HG03280 (cell line): ENCODE measurements around the gene TTC3.

Source experiments
- ATAC-seq: cut with Tn5 transposase; IDR thresholded peaks from one replicate; pipeline ENCODE4 v1.9.1; 2021; ENCODE audit warnings: mild to moderate bottlenecking, moderate library complexity; ENCODE audit not compliant: unreplicated experiment

The TTC3 gene

DNA sequence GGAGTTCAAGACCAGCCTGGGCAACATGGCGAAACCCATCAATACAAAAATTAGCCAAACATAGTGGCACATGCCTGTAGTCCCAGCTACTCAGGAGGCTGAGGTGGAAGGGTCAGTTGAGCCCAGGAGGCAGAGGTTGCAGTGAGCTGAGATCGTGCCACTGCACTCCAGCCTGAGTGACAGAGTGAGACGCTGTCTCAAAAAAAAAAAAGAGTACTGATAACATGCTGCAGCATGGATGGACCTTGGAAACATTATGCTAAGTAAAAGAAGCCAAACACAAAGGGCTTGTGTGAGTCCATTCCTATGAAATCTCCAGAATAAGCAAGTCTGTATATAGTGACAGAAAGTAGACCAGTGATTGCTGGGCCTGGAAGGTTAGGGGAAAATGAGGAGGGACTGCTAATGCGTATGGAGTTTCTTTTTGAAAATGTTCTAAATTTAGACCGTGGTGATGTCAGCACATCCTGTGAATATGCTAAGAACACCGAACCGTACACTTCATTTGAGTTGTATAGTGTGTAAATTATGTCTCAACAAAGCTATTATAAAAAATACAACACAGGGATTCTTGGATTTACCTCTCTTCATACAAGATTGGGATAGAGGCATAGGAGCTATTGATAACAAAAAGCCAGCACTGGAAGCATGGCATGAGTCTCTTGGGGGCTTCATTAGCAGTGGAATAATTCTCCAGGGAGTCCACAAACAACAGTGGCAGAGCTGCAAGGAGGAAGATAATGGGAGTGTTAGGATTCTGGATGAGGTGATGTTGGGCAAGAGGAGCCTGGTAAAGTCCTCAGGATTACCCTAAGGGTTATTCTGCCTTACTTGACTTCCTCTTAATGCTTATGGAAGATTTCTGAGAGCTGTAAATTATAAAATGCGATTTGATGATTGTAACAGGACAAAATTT, 73.5 kb downstream of the TTC3 start:
- no peak for ATAC-seq

DNA sequence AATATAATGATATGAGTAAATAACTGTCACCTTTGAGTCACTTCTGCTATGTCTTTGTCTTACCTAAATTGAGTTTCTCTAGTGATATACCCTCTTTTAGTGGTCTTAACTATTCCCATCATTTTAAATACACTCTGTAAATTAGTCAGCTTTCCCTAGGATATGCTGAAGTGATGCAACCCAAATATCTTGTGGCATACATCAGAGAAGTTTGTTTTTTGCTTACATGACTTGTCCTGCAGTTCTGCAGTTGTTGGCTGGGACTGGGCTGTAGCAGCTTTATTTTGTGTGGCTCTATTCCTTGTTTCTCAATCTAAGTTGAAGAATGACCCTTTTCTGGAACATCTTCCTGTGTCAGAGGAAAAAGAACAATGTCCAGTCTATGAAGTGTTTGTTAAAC, 76.4 kb downstream of the TTC3 start:
- no peak for ATAC-seq

DNA sequence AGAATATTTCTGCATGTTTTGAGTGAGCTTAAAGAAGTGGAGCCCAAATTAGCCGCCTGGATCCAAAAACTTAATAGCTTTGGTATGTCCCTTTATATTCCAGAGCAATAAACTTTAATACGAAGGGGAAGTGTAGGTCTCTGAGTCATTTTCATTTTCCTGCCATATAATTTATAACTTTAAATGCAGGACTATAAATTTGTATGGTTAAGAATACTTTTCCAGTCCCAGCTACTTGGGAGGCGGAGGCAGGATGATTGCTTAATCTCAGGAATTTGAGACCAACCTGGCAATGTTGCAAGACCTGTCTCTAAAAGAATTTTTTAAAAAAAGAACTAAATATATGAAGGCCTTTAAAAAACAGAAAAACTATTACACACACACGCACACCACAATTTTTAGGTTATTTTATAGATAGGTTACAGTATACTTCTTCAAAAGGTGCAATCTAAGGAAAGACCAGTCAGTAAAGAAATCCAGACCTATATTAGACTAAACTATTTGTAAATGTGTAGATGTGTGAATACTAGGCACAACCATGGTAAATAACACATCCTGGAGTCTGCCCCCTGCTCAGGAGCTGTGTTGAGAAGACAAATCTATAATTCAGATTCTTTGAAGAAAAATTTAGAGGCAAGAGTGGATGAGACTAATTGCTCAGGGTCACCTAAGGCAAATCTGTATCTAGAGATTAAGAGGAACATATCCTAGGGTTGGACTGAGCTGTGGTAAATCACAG, 80.3 kb downstream of the TTC3 start:
- ATAC-seq, result no peak

DNA sequence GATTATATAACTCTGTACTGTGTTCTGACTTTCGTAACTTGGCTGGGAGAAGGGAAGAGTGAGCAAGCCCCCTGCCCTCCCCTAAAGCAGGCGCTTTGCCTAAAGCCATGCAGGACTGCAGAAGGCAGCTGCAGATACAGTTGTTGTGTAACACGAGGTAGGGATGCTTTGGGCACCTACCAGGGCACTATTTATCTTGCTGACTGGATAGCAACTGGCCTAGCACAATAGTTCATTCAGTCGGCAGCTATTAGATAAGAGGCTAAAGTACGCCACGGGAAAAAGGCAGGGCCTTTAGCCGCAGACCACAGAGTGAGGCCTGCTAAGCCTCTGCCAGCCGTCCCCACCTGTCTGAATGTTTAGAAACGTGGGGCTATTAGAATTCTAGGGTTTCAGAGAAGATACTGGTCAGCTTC, 80.9 kb downstream of the TTC3 start:
- ATAC-seq, result no peak

DNA sequence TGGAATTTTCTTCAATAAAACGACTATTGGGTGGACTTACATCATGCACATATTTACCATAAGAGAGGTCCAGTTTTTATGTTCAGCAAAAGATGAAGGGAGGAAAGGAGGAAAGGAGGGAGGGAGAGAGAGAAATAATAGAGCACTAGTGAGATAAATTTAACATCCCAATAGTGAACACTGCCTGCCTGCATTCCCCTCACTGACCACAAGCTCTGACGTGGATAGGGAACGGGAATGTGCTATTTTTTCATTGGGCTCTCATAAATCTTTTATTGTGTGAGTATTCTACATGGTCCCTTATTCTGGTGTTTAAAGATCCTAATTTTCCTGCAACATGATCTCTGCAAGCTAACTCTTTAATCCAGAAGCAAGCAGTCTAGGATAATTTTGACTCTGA, 82.1 kb downstream of the TTC3 start:
- ATAC-seq, result no peak

DNA sequence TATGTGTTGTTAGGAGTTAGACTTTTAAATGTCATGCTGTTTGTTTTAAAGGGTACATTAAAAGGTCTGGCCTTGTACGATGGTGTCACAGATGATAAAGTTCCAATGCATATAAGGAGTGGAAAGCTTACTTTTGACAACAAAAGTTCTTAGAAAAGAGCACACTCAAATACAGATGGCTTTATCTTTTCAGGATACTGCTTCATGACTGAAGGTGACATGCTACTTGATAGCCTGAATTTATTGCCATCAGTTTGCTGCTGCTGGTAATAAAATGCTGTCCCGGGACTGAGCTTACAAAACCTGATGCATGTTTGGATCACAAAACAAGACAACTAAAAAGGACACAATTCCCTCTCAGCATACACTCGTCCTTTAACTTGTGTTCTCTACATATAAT, 84.9 kb downstream of the TTC3 start:
- ATAC-seq, result no peak

DNA sequence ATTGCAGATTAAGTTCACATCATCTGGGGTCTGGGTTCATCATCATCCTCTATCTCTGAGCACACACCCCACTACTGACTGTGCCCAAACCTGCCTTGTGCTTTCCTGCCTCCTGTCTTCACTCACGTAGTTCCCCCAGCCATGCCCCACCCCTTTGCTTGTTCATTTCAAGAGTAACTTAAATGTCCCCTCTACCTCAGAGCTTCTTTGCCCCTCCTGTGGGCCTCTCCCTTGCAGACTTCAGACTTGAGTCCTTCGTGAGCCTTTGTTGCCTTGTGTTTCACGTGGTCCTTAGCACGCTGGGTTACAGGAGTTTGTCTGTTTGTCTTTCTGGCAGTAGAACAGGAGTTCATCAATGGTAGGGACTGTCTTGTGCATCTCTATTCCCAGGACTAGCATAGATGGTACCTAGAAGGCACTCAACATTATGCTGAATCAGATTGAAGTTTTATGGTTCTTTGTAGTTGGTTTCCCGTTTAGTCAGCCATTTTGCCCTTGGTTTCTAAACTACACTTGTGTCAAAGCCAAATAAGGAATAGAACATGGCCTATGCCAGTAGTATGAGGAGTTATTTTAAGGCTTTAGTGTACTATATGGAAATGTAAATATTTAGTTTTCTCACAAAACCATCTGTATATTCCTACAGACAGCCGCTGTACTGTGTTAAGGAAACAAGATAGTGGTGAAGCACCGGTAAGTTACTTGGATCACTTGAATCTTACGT, 86.2 kb downstream of the TTC3 start:
- ATAC-seq, result no peak

DNA sequence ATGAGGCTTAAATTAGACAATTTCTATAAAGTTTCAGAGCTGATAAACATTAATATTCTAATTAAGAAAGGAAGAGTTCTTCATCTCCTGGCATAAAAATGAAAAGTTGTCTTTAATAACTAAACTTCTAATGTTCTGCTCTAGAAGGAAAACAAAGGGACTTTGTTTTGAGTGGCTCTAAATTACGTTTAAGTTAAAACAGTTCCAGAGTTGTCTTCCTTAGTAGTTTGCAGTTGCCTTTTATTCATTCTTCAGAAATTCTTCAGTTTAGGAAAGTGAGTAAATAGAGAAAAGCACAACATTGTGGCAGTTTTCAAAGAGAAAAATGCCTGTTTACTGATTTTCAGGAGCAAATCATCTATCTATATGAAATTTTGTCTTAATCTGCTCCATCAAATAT, 86.9 kb downstream of the TTC3 start:
- ATAC-seq, result no peak

DNA sequence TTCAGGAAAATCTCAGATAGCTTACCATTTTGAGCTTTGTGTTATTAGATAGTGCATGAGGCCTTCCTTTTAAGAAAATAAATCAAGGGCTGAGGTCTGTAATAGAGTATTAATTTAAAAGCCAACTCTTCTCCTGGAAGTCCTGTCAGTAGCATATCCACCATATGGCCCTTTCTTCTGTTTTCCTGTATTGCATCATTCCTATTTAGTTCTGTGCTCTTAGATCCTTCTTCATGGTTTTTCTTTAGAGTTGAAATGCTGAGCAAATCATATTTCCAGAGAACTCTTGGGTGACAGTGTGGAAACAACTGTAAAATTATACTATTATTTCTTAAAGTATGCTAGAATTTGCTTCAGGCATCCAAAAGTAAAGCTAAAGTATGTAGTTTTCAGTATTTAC, 91.7 kb downstream of the TTC3 start:
- ATAC-seq, result no peak

DNA sequence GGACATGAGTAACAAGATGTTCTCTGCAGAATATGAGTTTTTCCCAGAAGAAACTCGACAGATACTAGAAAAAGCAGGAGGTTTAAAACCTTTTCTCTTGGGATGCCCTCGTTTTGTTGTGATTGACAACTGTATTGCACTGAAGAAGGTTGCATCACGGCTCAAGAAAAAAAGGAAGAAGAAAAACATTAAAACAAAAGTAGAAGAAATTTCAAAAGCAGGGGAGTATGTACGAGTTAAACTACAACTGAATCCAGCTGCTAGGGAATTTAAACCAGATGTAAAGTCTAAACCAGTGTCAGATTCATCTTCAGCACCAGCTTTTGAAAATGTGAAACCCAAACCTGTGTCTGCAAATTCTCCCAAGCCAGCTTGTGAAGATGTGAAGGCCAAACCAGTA, 92.5 kb downstream of the TTC3 start:
- ATAC-seq, result no peak

DNA sequence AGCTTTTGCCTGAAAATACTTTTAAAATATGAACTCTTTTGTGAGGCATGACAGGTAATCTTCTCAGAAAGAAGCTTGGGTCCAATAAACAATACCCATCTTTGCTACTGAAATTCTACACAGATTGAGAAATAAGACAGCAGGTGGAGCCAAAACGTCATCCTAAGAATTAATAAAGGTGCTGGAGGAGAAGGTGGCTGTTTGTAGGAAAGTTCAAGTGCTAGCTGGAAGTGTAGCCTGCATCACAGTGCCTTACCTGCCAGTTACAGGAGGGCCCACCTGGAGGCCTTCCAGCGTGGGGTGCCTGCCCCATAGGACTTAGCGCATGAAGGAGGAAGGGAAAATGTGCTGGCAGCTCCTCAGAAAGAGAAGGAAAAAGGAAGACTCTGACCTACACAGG, 93.7 kb downstream of the TTC3 start:
- ATAC-seq, result no peak

DNA sequence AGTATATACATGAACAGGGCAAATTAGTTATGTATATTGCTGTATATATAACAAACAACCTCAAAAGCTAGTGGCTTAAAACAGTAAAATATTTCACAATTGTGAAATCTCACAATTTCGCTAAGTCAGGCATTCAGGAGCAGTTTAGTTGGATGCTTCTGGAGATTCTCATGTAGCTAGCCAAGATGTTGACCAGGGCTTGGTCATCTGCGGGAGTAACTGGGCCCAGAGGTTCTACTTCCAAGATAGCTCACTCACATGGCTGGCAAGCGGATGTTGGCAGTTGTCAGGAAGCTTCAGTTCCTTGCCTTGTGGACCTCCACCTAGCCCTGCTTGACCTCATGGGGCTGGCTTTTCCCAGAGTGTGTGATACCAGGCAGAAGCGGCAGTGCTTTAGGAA, 95.6 kb downstream of the TTC3 start:
- no peak for ATAC-seq

DNA sequence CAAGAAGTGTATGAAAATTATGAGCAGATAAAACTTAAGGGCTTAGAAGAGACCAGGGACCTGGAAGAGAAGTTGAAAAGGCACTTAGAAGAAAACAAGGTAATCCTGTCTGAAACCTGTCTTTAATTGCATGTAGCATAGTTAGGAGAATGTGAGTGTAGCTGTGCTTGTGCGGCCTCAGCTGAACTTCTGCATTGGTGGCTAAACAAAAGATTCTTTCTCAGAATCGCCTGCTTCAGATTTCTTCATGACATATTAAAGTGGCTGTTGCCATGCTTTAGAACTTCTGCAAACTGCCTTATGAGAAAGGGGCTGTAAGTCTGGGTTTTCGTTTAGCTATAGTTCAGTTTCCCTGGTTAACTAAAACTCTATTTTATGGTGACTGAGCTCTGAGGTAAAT, 99.6 kb downstream of the TTC3 start:
- ATAC-seq, result no peak

DNA sequence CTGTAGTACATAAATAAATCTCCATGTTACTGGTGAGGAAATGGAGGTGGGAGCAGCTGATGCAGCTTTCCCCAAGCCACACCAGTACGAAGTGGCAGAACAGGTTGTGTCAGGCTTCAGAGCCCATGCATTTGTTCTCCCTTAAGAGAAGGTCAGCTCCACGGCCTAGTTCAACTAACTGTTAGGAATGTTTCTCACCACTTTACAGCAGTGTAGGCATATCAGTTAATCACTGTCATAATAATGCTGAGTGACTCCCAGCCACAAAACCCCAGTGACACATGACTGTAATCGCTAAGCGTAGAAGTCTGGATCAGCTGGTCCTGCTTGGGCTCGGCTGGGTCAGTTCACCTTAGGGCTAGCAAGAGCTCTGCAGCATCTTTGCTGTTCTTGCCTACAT, 103.7 kb downstream of the TTC3 start:
- no peak for ATAC-seq

DNA sequence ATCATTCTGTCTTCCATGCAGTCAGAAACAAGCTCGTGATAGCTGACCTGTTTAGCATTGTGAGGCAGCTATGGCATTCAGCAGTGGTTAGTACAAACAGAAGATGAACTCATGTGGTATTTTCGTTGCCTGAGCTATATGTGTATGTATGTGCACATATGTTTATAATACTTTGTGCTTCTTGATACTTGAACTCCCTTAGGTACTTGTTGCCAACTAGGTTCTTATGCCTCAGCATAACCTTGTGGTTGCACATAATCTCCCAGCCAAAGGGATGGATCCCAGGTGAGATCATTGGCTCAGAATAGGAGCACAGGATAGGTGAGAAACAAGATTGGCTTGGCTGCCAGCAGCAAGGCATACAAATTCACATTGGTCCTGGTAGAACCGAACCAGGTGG, 108.0 kb downstream of the TTC3 start:
- ATAC-seq, result no peak

DNA sequence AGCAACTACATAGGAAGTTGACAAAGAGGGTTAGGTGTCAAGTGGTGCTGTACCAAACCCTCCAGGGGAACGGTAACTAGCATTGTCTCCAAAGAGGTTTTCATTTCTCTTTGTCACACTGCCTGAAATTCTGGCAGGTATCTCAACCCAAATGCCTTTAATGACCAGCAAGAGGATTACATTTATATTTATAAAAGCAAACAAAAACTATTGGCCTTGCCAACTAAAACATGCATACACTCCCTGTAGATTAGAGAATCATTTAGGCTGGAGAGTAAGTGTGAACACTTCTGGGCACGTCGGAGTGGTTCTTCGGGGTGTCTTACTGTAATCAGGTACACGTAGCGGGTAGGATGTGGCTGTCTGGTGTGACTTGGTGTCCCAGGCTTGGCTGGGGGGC, 109.2 kb downstream of the TTC3 start:
- no peak for ATAC-seq

DNA sequence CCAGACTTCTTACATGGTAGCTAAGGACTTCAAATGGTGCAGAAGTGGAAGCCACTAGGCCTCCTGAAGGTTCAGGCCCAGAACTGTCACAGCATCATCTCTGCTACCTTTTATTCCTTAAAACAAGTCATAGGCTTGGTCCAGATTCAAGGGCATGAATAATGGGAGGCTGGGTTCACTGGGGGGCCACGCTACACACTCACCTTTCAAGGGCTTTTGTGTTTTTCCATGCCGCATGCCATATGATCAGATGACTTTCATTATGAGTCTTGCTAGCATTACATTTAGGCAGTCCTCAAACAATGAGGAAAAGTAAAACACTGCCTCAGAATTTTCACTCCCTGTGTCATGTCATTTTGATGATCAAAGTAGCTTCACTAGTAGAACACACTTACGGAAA, 110.7 kb downstream of the TTC3 start:
- ATAC-seq, result no peak

DNA sequence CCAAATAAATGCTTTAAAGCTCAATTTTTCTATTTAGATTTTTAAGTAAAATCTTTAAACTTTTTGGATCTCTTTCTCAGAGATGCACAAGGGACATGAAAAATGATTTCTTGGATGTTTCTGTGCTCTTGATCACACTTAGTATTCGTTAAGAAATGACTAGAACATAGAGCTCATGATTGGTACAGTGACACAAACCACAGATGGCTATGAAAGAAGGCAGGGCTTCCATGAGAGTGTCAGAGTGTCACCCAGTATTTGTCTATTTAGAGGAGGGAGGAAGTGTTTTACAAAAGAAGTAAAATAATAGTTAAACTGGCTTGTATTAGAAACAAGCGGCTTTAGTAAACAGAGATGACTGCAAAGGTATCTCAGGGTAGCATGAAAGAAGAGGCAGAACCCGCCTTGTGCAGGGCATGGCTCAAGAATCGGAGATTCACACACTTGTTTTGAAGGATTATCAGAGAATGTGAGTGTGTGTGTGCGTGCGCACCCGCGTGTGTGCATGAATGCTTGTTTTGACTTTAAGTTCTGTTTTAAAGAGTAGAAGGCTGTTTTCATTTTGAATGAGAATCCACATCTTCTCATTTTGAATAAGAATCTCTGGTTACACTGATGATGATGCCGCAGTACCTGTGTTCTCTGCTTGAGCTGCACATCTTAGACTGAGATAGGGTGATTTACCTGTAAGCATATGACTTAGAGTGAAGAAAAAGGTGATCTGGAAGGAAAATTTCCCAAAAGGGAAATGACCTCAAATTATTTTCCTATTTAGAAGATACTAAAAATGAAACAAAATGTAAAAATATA, 111.9 kb downstream of the TTC3 start:
- ATAC-seq, result no peak

DNA sequence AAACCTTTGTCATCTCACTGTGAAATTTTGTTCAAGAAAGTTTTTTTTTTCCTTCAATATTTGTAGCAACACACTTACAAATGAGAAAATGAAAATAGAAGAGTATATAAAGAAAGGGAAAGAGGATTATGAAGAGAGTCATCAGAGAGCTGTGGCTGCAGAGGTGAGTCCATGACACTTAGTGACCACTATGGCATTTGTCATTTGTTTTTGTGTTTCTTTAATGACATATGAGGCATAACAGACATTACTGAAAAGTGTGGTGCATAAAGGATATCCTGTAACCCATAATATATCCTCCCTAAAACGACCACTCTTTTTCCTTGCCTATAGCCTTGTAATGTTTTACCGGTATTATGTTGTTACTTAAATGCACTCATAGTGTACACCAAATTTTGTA, 113.9 kb downstream of the TTC3 start:
- no peak for ATAC-seq

DNA sequence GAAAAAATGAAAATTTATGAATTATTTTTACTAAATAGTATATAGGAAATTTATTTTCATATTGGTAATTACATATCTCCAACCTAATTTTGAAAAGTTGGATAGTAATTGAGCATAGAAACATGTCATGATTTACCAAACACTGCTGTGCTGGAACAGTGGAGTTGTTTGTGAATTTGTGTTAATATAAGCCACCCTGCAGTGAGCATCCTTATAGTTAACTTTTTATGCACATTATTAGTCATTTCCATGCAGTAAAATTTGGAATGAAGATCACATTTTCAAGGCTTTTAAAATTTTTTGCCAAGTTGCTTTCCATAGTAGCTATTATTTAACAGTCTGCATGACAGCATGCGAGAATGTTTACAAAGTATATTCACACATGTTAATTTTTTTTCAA, 115.8 kb downstream of the TTC3 start:
- no peak for ATAC-seq

DNA sequence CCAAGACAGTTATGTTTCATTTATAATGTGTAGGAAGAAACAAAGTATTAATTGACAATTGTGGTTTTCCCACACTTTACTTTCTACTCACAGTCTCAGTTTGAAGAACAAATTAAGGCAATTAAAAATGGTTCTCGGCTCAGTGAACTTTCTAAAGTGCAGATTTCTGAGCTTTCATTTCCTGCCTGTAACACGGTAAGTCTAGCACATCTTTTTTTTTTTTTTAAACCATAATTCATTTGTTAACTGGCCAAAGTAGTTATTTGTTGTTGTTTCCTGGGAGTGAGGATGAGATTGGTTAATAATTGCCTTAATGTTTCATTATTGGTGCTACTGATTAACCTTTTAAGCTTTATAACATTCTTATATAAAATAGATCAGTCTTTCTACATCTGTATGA, 119.0 kb downstream of the TTC3 start:
- ATAC-seq, result no peak
